HG03575 (cell line): ENCODE data around the gene ZNF324B.
"Not testable (repeated sequence)": the region's sequence is repeated elsewhere in the genome, so short reads cannot be mapped to it uniquely, and the experiment has no call there.

Experiments used
- ATAC-seq: cut with Tn5 transposase; IDR thresholded peaks from one replicate; pipeline ENCODE4 v1.9.1; 2021; ENCODE audit not compliant: unreplicated experiment, insufficient number of reproducible peaks, low FRiP score; ENCODE audit errors: extremely low read depth

The ZNF324B gene

DNA sequence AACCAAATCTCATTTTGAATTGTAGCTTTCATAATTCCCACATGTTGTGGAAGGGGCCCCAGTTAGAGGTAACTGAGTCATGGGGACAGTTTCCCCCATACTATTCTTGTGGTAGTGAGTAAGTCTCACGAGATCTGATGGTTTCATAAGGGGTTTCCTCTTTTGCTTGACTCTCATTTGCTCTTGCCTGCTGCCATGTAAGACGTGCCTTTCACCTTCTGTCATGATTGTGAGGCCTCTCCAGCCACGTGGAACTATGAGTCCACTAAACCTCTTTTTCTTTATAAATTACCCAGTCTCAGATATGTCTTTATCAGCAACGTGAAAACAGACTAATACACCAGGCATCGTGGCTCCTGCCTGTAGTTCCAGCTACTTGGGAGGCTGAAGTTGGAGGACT lies 1.4 kb upstream of the ZNF324B start:
- not testable (repeated sequence) for ATAC-seq

DNA sequence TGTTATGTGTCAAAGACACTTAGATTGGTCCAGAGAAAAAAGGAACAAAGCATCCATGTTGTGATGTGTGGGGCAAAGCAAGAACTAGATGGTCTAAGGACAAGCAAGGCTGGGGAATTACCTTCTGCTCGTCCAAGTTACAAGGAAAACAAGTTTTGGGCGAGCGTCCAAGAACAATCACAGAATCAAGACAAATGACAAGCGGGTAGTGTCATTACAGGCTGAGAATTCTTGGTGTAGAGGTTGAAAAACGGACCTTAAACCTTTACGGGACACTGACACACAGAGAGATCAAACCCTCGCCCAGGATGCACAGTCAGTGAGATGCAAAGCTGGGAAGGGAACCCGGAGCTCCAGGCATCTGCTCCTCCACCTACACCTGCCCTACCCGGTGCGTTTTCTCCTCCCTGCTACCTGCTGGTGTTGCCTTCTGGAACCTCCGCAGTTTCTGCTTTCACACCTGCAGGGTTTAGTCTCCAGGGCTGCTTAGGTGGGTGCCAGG lies 515 bp upstream of the ZNF324B start:
- no peak for ATAC-seq

DNA sequence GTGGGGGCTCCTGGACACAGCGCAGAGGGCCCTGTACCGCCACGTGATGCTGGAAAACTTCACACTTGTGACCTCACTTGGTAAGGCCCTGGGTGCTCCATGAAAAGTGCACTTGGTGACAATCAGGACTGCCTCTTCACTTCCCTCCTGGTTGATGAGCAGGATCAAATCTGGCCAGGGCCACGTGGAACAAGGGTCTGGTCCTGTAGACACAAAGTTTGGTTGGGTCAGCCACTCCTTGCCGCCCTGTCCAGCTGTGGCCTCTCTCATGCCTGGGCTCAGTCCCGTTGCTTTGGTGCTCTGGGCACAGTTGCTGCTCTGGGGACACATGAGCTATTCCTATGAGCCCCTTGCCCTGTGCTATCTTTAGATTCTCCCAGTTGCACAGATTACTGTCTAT lies 2.3 kb downstream of the ZNF324B start:
- no peak for ATAC-seq

DNA sequence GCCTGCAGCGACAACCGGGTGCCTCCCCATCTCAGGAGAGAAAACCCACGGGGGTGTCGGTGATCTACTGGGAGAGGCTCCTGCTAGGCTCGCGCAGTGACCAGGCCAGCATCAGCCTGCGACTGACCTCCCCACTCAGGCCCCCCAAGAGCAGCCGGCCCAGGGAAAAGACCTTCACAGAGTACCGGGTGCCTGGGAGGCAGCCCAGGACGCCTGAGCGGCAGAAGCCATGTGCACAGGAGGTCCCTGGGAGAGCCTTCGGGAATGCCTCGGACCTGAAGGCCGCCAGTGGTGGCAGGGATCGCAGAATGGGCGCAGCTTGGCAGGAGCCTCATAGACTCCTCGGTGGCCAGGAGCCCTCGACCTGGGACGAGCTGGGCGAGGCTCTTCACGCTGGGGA lies 3.9 kb downstream of the ZNF324B start:
- ATAC-seq, result no peak

DNA sequence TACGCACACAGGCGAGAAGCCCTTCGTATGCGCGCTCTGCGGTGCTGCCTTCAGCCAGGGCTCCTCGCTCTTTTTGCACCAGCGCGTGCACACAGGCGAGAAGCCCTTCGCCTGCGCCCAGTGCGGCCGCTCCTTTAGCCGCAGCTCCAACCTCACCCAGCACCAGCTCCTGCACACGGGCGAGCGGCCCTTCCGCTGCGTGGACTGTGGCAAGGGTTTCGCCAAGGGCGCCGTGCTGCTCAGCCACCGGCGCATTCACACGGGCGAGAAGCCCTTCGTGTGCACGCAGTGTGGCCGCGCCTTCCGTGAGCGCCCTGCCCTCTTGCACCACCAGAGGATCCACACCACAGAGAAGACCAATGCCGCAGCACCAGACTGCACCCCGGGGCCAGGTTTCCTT lies 4.7 kb downstream of the ZNF324B start:
- no peak for ATAC-seq

DNA sequence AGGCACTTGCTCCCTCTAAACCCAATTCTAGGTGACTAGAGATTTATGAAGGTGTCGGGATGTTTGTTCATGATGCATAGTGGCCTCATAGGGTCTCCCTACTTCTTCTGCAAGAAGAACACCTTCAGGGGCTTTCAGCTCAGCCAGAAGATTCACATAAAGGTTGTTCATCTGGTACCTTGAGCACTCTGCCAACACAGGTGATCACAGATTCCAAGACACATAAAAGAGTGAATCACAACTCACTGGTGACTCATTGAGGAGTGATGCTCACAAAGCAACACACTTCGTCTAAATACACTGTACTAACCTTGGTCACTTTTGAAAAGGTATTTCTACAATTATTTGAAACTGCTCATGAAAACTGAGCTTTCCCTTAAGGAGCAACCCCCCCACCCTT lies 8.6 kb downstream of the ZNF324B start:
- ATAC-seq, result no peak

DNA sequence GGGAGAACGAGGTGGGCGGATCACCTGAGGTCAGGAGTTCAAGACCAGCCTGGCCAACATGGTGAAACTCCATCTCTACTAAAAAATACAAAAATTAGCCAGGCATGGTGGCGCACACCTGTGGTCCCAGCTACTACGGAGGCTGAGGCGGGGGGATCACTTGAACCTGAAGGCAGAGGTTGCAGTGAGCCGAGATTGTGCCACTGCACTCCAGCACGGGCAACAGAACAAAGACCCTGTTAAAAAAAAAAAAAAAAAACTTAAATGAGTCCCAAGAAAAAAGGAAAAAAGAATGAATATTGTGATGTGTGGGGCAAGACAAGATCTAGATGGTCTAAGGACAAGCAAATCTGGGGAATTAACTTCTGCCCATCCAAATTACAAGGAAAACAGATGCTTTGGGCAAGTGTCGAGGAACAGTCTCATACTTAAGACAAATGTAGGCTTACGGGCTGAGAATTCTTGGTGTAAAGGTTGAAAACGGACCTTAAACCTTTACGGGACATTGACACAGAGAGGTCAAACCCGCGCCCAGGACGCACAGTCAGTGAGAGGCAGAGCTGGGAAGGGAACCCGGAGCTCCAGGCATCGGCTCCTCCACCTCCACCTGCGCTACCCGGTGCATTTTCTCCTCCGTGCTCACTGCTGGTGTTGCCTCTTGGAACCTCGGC lies 14.8 kb downstream of the ZNF324B start:
- no peak for ATAC-seq

DNA sequence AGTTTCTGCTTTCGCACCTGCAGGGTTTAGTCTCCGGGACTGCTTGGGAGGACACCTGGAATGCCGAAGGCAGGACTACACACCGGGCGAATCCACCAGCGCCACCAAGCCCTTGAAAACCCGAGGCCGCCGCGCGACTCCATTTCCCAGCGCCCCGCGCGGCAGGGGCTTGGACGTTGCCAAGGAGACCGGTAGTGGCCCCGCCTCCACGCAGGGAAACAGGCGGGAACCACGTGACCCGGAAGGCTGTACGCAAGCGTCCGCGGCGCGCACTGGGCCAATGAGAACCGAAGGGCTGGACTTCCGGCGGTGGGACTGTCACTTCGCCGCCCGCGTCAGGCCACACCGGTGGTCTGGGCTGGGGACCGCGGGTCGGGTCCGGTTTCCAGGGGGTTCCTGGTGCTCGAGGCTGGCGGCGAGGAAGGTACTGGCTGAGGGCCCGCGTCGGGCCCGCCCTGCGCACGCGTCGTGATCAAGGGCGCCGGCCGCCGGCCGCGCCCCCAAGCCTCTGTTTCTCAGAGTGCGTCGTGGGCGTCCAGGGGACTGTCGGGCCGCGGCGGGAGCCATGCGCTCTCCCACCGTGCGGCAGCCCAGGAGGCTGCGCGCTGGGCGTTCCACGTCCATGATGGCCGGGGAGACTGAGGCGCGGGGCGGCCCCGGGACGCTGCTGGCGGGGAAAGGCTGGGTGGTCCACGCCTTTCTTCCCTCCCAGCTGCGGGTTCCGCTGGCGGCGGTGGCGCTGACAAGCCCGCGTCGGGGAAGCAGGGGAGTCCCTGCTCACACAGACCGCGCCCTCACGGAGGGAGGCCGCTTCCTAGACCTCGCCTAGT lies 15.6 kb downstream of the ZNF324B start, which contains the start of gene ZNF324:
Gene ZNF324, plus strand, starts transcription at position 321 of the 830 bp plus-strand sequence. CDS start 2,106 bp downstream, outside the sequence.
- ATAC-seq, result peak; percentile 52

DNA sequence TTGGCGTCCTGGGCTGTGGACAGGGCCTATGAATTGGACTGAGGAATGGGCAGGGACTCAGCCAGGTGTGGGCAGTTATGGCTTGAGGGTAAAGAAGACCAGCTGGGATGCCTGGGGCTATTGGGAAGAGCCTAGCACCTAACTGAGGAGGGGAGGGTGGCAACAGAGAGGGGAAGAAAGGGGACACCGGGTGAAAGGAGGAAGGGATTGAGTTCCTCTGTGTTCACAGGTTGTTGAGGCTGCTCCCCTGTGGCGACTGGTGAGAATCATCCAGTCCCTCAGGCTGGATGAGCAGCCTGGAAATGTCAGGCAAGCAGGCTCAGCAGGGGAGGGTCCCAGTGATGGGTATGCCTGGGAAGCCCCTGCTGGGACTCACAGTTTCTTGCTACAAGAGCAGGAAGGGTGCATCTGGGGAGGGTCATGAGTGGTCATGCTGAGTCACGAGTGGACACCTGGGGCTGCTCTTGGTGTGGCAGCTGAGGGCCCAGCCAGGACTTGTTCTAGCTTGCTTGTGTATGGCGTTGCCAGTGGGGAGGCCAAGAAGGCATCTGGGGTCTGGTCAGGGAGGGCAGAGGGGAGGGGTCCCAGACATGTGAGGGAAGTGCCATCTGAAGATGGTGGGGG lies 16.9 kb downstream of the ZNF324B start:
- ATAC-seq, result no peak

DNA sequence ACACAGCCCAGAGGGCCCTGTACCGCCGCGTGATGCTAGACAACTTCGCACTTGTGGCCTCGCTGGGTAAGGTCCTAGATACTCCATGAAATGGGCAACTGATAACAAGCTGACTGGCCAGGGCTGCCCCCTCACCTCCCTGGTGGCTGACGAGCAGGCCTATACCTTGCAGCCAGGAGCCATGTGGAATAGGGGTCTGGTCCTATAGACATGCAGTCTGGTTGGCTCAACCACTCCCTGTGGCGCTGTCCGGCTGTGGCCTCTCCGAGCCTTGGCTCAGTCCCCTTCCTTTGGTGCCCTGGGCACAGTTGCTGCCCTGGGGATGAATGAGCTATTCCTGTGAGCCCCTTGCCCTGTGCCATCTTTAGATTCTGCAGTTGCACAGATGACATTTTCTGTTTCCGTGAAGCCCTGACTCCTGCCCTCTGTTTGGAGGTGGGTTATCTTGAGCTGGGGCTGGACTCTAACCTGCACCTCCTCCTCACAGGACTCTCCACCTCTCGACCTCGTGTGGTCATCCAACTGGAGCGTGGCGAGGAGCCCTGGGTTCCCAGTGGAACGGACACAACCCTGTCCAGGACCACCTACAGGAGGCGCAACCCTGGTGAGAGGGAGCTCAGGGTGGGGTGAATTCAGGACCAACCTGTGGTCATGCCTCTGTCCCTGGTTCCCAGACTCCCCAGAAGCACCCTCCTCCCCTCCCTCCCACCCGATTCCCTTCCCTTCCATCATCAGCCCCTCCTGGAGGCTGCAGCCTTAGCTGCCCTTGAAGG lies 18.0 kb downstream of the ZNF324B start:
- no peak for ATAC-seq

DNA sequence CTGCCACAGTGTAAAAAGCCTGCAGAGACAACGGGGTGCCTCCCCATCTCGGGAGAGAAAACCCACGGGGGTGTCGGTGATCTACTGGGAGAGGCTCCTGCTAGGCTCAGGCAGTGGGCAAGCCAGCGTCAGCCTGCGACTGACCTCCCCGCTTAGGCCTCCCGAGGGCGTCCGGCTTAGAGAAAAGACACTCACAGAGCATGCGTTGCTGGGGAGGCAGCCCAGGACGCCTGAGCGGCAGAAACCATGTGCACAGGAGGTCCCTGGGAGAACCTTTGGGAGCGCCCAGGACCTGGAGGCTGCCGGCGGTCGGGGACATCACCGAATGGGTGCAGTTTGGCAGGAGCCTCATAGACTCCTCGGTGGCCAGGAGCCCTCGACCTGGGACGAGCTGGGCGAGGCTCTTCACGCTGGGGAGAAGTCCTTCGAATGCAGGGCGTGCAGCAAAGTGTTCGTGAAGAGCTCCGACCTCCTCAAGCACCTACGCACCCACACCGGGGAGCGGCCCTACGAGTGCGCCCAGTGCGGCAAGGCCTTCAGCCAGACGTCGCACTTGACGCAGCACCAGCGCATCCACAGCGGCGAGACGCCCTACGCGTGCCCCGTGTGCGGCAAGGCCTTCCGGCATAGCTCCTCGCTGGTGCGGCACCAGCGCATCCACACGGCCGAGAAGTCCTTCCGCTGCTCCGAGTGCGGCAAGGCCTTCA lies 19.6 kb downstream of the ZNF324B start:
- ATAC-seq, result not testable (repeated sequence)

DNA sequence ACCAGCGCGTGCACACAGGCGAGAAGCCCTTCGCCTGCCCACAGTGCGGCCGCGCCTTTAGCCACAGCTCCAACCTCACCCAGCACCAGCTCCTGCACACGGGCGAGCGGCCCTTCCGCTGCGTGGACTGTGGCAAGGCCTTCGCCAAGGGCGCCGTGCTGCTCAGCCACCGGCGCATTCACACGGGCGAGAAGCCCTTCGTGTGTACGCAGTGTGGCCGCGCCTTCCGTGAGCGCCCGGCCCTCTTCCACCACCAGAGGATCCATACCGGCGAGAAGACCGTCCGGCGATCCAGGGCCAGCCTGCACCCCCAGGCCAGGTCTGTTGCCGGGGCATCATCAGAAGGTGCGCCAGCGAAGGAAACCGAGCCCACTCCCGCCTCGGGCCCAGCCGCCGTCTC lies 20.3 kb downstream of the ZNF324B start:
- no peak for ATAC-seq

DNA sequence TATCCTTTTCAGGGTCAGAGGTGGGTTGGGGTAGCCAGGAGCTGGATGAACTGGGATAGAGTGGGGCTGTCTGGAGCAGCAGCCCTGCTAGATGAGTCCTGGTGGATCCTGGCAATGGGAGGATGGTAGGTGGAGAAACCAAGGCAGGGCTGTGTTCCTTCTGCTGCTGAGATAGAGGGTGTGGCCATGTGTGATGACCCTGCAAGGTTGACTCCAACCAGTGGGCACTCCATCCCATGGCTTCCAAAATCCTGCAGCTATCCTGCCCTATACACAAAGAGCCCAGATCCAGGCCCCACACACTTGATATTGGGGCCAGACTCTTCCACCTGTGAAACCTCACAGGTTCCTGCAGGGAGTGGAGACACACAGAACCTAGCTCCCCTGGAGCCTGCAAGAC lies 22.4 kb downstream of the ZNF324B start:
- ATAC-seq, result no peak

DNA sequence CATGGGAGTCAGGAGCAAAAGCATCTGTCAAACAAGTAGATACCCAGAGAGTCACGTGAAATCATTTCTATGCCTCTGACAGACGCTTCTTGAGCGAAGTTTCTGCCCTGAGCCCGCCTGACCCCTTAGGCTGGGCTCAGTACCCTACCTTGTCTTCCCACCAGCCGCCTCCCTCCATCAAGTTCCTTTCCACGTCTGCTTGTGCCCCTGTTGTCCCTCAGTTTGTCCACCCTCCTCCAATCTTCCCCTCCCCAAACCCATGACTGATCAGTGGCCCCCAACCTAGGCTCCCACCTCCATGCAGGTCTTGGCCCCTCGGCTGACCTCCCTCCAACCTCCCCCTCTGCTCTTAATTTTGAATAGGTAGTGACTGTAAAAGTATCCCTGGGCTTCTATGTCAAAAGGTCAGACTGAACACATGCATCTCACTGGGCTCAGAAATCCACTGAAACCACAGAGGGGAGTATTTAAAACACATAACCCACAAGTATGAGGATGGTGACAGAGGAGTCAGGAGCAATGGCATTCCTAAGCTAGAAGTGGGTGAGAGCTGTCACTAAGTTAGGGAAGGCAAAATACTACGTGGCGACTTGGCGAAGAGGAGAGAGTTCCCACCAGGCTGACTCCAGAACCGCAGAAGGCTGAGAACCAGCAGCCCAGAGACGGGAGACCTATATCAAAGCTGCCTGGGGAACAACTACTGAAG lies 23.0 kb downstream of the ZNF324B start:
- ATAC-seq, result no peak

DNA sequence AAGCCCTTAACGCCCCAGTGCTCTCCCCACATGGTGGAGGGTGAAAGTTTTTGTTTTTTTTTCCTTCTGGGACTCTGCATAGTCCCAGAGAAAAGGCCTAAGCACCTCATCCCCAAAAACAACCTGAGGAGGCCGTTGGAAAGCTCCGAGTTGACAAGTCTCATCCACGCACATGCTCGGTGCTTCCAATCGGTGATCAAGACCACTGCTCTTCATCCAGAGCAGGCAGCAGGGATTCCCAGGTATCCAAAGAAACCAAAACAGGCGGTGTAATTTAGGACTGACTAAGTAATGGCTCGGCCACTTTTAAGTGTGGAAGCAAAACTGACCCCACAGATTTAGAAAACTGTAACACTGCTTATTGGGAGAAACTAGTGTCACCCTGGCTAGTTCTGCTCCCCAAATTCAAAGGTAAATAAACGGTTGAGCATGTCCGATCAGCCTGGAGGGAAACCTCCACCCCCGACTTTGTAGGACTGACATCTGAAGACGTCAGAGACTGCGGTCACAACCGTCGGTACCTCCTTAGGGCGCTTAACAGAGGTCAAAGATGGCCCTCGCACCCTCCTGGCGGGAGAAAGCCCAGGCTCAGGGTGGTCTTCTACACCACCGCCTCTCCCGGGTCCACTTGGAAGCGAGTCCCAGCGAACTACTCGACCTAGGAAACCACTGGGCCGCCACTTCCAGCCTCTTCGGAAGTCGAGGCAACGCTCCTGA lies 23.7 kb downstream of the ZNF324B start:
- ATAC-seq, result peak; percentile 7

DNA sequence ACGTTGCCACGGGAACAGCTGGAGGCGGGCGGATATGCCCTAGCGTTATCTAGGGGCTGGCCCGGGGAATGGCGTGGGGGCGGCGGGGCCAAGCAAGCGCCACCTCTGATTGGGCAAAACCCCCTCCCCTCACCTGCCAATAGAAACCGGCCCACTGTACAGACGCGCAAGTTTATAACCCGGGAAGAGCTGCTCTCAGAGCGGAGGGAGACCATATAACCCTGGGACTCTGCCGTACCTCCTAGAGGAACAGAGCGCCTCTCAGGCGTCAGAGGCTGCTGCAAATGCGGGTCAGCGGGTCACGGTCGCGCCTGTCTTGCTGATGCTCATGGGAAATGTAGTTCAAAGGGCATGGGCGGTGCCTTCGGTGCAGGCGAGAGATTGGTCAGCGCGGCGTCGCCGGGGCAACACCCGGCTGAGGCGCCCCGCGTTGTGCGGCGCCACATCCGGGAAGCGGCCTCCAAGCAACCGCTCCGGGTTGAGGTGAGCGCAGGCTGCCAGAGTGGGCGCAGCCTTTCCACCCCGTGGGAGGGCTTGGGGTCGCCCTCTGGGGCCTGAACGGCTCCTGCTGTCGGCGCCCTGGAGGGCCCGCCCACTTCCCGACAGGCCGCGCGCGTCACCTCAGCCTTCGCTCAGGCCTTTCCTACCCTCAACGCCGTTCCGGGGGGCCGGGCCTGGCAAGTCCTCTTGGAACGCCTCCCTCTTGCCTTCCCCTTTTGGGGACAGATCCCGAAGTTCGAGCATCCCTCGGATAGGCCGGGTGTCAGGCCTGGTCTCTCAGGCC lies 24.5 kb downstream of the ZNF324B start, which contains the start of gene ZNF446:
Gene ZNF446, plus strand, starts transcription at position 639 of the 784 bp plus-strand sequence. CDS start 867 bp downstream, outside the sequence.
- peak; percentile 52 for ATAC-seq
